Activated CD4-positive, CD25-positive, alpha-beta regulatory T cell treated with anti-CD3 and anti-CD28 coated beads, Interleukin-2, amount 50 U/mL, for 24 hours (primary cell): ENCODE measurements around the gene PLA2R1.
A peak's percentile ranks its signal among the peaks of the same experiment; 100 is the strongest.

ENCODE experiments used
- ATAC-seq, 2 donors: fragments of 150-1000 bp; cut with Tn5 transposase; one replicate each; pipeline ENCODE4 v1.10.0; 2021; ENCODE audit warnings: mild to moderate bottlenecking in 1 of 2, moderate library complexity in 1 of 2

The PLA2R1 gene

DNA sequence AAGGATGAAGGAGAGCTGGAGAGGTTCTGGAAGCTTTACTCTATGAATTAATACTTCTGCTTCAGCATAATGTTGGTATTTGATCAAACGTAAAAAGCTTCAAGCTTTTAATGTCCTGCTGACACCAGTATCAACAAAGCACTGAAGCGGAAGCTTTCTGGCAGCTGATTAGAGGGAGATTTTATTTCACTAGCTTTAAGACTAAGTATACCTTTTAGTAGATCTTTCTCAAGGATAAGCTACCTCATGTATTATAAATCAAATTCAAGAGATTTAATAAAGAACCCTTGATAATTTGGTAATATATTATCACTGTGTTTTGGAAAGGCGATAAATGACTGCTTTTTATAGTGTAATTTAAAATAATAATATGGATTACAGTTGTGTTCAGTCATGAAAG is 136.4 kb downstream of the PLA2R1 start:
- no peak for ATAC-seq

DNA sequence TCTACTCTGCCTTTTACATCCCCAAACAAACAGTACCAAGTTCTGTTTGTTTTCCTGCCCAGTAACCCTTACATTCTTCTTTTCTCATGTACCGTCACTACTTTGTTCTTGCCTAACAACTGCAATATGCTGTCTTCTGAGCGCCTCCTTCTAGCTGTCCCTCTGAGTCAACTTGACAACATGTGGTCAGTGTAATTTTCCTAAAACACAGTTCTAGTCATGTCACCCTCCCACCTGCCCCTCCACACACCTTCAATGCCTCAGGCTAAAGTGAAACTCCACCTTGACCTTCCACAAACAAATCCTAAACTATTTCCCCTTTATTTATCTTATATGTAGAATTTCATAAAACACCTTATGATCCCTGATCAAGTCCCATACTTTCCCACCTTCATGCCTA is 139.9 kb downstream of the PLA2R1 start:
- no peak for ATAC-seq

DNA sequence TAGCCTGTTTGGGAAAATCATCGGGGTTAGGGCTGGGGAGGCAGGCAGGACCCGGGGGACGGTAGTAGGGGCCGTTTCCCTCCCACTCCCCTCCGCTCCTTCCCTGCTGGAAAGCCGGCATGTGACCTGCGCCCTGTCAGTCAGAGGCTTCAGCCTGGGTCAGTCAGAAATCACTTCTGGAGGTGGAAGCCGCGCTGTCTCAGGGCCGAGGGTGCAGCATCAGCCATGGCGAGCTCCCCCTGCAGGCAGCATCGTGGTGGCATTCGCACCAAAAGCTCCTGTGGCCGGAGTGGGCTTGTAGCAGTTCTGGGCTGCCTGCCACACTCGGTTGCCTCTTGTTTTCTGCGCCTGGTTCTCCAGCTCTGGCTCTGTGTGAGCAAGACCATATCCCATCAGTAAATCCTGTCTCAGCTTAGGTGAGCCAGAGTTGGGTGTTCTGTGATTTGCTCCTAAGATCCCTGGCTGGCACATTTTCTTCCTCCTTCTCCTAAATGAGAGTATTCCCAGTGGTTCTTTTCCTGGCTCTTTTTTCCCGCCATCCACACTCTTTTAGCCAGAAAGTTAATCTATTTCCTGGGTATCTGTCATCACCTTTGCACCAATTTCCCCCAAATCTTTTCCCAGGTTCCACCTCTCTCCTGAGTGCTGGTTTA is 140.5 kb downstream of the PLA2R1 start:
- peak; percentile 66 to 70 for ATAC-seq

- ATAC-seq, result no peak
These were observed 145.9 kb downstream of the PLA2R1 start for GRCh38 chr2:159916511-159916910.

DNA sequence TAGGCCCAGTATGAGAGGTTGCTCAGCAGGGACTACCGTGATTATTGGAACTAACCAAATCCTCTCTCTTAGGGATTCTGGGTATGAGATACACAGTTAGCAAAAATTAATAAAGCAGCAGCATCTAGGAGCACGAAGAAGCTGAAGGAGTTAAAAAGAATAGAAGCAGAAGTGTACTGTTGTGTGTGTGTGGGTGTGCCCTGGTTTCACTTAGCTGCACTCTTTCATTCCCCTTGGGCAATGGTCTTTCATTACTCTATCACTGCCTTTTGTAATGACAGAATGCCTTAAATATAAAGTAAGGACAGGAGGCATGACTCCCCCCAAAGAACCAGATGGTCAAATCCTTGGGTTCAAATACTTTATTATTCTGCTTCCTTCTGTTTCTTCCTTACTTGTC is 148.5 kb downstream of the PLA2R1 start:
- no peak for ATAC-seq

DNA sequence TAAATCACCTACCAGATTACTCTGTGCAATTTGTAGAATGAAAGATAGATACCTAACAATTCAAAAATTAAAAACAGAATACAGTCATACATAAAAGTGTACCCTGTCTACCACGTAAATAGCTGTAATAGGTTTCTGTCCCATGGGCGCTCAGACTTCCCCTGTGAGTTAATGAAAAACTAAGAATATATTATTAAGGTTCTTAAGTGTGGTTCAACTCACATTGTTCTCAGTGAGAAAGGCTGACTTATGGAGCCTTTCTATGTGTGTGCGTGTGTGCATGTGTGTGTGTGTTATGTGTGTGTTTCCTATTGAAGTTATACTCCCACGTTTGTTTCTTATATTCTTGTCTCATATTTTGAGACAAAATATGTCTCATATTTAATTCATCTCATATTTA is 149.8 kb downstream of the PLA2R1 start:
- ATAC-seq, result no peak

GRCh38 chr2:159910951-159911350 is 151.5 kb downstream of the PLA2R1 start:
- ATAC-seq, result no peak

DNA sequence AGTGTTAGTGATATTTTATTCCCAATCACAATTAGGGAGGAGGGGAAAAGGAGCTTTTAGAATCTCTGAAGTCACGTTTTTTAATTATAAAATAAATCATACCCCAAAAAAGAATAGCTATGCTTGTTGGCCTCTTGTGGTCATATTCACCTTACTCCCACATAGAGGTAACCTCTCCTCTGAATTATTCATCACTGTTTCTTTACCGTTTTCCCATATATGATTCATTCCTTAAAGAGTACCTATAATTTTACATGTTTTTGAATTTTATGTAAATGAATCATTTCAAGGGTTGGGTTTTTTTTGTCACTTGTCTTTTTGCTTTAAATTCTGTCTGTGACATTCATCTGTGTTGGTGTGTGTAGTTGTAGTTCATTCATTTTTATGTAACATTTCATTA is 153.8 kb downstream of the PLA2R1 start:
- ATAC-seq, result peak; percentile 17 to 27

DNA sequence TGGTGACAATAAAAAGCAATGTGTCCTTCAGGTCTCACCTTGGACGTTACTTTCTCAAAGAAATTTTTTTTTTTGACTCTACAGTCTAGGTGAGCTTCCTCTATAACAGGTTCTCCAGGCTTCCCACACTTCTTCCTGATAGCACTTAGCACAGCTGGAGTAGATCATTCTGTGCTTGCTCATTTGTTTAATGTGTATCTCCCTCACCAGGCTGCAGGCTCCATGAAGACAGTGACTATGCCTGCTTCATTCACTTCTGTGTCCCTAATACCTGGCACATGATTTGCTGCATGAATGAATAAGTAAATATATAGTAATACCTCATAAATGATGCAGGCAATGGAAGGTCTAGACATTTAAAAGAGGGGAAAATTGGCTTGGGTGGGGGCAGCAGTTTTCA is 154.5 kb downstream of the PLA2R1 start:
- no peak for ATAC-seq

- ATAC-seq, result no peak
These were observed 156.3 kb downstream of the PLA2R1 start for GRCh38 chr2:159905926-159906714.

DNA sequence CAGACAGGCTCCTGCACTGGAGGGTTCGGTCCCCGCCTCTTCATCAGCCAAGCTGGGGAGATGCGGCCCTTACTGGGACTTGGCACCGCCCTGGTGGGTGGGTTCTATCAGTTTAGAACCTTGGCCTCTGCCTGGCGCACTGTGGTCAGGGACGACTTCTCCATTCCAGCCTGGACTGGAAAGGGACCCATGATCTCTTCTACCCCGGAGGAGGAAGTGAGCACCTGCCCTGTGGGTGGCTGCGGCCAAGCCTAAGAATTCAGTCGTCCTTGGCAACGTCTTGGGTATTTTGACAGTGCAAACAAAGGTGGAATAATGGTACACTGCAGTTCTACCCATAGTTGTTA is 157.5 kb downstream of the PLA2R1 start:
- ATAC-seq, result peak in 1 of 2 donors; percentile 19

GRCh38 chr2:159904127-159904958 is 158.1 kb downstream of the PLA2R1 start, which contains the start of gene LY75:
Gene LY75 (minus strand): TSS chr2:159904756.
- ATAC-seq, result peak; percentile 79 to 85

DNA sequence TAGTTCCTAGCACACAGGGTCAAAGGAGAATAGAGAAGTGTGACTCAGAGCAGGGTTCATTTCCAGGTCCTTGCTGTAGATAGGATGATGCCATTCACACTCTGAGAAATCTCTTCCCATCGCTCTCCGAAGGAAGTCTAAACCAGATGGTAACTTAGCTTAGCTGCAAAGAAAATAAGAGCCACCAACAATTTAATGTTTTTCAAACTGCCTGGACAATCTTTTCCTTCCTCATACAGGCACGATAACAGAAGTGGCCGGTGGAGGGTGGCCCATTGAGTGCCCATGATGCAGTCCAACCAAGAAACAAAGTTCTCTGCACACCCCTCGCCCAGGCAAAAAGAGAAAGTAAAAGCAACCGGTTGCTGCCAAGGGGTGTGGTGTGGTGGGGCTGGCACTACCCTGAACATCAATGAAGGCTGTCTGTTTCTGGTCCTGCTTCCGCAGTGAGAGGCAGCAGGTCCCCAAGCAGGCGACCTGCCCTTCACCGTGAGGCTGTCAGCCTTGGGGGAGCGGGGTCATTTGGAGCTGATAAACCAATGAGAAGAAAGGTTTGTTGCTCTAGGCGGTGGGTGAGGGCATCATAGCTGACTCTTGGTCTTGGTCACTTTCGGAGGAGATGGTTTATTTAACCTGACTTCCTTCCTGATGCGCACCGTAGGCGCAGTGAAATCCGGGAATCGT is 158.8 kb downstream of the PLA2R1 start:
- ATAC-seq, result peak; percentile 58 to 61

DNA sequence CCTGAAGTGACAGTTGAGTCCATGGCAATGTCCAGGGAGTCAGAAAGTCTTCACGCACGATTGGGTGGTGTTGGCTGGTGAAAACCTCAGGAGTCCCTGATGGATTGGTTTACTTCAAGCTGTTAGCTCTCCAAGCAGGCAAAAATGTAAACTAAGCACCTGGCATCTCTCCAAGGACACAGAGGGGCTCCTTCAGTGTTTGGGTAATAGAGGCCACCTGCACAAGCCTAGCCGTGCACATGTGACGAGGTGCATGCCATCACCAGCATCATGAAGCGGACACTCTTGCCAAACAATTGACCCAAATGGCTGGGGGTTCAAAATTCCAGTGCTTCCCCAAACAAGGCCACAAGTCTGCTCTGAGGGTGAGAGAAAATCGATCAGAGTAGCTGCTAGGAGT is 159.7 kb downstream of the PLA2R1 start:
- no peak for ATAC-seq

DNA sequence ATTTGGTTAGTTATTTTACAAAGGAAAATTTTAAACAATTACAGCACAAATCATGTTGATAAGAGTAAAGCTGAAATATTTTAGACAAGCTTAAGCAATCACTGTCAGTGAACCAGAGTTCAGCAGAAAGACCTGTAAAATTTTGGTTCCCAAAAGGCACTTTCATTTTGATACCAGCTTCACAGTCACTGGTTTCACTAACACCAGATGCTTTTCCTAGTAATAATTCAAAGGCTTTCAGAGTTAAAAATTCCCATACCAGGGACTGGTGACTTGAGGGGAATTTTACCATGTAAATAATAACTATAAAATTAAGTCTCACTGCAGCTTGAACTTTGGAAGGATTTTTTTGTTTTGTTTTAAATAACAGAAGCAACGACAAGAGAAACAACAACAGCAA is 162.1 kb downstream of the PLA2R1 start:
- ATAC-seq, result no peak

DNA sequence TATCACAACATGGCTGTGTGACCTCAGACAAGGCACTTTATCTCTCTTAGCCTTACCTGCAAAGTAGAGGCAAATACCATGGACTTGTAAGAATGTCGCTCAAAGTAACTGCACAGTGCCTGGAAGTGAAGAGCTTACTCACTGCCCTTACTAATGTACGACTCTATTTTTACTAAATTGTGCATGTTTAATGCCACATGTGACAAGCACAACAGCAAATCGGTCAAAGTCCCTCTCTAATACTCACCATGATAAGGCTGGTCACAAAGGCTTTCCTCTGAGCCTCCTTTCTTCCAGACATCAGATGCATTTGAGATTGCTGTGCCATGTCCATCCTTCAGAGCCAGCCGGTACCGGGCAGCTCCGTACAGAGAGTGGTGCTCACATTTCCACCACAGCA is 164.0 kb downstream of the PLA2R1 start:
- ATAC-seq, result no peak

DNA sequence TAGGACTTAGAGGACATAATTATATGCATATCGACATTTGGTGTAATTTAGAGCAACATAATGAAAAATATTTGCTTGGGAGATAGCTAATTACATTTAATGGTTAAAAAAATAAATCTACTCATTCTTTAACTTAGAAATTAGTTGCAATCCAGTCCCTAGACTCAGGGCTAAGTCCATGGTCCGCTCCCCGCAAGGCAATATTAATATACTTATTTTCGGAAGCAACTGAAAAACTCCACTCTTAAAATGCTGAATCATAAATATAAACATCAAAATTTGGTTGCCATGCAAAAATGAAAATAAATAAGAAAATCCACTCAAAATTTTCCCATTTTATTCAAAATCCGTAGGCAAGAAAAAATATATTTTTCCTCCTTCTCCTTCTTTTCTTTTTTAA is 164.7 kb downstream of the PLA2R1 start:
- no peak for ATAC-seq

GRCh38 chr2:159897081-159897480 is 165.3 kb downstream of the PLA2R1 start:
- no peak for ATAC-seq

GRCh38 chr2:159895258-159896065 is 167.0 kb downstream of the PLA2R1 start:
- peak; percentile 89 to 90 for ATAC-seq

DNA sequence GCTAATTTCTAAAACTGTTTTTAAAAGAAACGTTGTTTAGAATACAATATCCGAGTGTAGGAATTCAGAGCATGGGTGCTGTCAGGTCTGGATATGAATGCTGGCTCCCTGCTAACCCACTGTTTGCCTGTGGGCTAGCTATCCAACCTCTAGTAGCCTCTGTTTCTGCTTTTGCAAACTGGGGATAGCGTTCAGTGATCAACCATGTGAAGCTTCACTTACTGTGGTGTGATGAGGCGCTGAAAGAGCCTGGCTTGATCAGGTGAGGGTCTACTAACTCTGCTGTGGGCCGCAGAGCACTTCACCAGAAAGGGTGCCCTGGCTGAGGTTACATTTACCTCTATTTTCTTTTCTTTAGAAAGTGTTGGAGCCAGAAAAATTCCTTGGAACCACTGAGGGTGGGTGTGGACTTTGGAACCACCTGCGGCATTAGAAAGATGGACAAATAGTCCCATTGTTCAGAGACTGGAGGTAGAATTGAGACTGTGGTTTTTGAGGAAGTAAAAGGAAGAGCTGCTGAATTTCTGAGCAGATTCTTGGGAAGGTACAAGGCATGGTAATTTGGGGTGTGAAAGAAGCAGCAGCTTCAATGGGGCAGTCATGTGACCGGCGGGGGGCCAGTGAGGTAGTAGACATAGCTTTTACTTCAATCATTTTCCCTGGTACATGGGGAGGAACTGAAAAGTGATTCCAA is 168.1 kb downstream of the PLA2R1 start:
- no peak for ATAC-seq
